ENCODE data around the gene NLGN4Y. TPM values are rescaled to one million over a fixed set of nuclear protein-coding genes. Genes with fewer than 3 reads are reported as not detected.

NLGN4Y gene
- total RNA-seq, 1 donor from 2014 or later: not detected

DNA sequence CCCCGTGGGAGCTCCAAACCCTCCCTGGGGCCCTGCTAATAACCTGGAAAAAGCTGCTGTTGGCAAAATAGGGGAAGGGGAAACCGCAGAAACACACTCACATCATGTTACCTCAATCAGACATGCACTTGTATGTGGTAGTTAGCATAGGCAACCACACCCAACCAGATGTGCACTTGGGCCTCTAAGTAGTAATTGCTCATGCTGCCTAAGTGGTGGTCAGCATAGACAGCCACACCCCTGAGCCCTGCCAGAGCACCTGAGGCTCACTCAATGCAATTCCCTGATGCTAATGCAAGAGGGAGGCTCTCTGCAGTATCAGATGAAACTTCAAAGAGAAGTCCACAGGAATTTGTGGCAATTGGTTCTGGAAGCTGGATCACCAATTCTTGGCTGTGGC lies 301.4 kb downstream of the NLGN4Y start:
- H3K27me3 ChIP-seq: no peaks in the 10 kb centered on the region
- H3K27me3 Mint-ChIP-seq (ENCODE audit: insufficient read depth, low read depth): no peaks in the 10 kb centered on the region
- H2AFZ ChIP-seq (replicated peaks): no peak overlapping the region
- no peak for DNase-seq (ENCODE audit: low spot score)
- H3K4me2 ChIP-seq: no peak overlapping the region
- H3K4me3 Mint-ChIP-seq: no peak overlapping the region
- no peak overlapping the region for H3K9ac ChIP-seq
- no peaks in the 10 kb centered on the region for H3K4me1 Mint-ChIP-seq
- no peaks in the 10 kb centered on the region for H3K4me1 ChIP-seq
- H3K27ac Mint-ChIP-seq: no peak overlapping the region
- TF ChIP-seq, protein P1, sequence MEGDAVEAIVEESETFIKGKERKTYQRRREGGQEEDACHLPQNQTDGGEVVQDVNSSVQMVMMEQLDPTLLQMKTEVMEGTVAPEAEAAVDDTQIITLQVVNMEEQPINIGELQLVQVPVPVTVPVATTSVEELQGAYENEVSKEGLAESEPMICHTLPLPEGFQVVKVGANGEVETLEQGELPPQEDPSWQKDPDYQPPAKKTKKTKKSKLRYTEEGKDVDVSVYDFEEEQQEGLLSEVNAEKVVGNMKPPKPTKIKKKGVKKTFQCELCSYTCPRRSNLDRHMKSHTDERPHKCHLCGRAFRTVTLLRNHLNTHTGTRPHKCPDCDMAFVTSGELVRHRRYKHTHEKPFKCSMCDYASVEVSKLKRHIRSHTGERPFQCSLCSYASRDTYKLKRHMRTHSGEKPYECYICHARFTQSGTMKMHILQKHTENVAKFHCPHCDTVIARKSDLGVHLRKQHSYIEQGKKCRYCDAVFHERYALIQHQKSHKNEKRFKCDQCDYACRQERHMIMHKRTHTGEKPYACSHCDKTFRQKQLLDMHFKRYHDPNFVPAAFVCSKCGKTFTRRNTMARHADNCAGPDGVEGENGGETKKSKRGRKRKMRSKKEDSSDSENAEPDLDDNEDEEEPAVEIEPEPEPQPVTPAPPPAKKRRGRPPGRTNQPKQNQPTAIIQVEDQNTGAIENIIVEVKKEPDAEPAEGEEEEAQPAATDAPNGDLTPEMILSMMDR (IDR thresholded peaks at IDR 0.05): no peak
- TF ChIP-seq EZH2 (IDR thresholded peaks at IDR 0.05) (no peak), EZH2phosphoT487 (IDR thresholded peaks at IDR 0.05) (no peak)
- no peaks in the 10 kb centered on the region for H3K79me2 ChIP-seq (ENCODE audit: low read depth)
- H3K36me3 ChIP-seq: no peaks in the 10 kb centered on the region
- no peaks in the 10 kb centered on the region for H3F3A ChIP-seq (ENCODE audit: low read depth)
- H4K20me1 ChIP-seq (ENCODE audit: low read depth): no peaks in the 10 kb centered on the region
- no peaks in the 10 kb centered on the region for H3K9me3 ChIP-seq (ENCODE audit: low read depth)
- H3K27ac ChIP-seq: no peak overlapping the region
- H3K9me3 Mint-ChIP-seq: no peaks in the 10 kb centered on the region
- H3K4me3 ChIP-seq: no peak overlapping the region
- H3K36me3 Mint-ChIP-seq: no peaks in the 10 kb centered on the region

DNA sequence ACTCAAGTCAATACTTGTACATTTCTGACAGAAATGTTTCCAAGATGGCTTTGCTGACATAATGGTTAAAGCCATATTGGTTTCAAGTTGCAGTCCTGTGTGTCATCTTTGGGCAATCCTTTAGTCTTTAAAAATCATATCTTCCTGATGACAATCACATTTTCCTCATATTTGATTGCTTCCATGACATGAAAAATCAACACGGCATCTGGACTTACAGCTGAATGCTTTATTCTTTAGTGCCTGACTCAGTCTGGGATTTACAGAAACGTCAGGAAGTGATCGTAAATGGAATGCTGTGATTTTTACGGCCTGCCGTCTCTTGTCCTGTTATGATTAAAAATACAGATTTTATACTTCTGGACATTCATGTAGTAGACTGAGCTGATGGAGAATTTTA lies 304.2 kb downstream of the NLGN4Y start:
- H3K27ac Mint-ChIP-seq: no peak overlapping the region
- no peaks in the 10 kb centered on the region for H3K27me3 Mint-ChIP-seq (ENCODE audit: insufficient read depth, low read depth)
- H3K9me3 Mint-ChIP-seq: no peaks in the 10 kb centered on the region
- TF ChIP-seq EZH2 (IDR thresholded peaks at IDR 0.05) (no peak), EZH2phosphoT487 (IDR thresholded peaks at IDR 0.05) (no peak)
- TF ChIP-seq, protein P1 (IDR thresholded peaks at IDR 0.05): no peak
- Histone ChIP-seq H3F3A (ENCODE audit: low read depth) (no peaks in the 10 kb centered on the region), H4K20me1 (ENCODE audit: low read depth) (no peaks in the 10 kb centered on the region), H3K27ac (no peak overlapping the region), H3K79me2 (ENCODE audit: low read depth) (no peaks in the 10 kb centered on the region), H3K4me3 (no peak overlapping the region), H3K27me3 (no peaks in the 10 kb centered on the region), H3K9me3 (ENCODE audit: low read depth) (no peaks in the 10 kb centered on the region), H3K36me3 (no peaks in the 10 kb centered on the region), H3K4me1 (no peaks in the 10 kb centered on the region), H3K4me2 (no peak overlapping the region), H2AFZ (replicated peaks) (no peak overlapping the region), H3K9ac (no peak overlapping the region)
- no peaks in the 10 kb centered on the region for H3K4me1 Mint-ChIP-seq
- DNase-seq (ENCODE audit: low spot score): no peak
- H3K36me3 Mint-ChIP-seq: no peaks in the 10 kb centered on the region
- no peak overlapping the region for H3K4me3 Mint-ChIP-seq

DNA sequence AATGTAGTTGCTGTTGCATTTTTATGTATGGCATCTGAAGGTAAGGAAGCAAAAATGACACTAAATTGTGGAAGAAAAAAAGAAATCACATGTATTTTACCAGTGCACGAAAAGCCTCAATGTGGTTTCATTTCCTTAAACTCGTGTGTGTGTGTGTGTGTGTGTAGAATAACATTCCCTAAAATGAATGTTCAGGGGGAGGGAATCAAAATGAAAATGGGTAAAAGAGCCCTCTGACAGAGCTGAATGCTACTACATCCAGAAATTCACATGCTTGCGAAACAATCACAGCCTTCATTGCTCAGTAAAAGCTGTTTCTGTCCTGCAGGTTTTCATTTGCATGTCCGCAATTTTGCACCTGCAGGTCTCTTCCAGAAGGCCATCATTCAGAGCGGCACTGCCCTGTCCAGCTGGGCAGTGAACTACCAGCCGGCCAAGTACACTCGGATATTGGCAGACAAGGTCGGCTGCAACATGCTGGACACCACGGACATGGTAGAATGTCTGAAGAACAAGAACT lies 305.1 kb downstream of the NLGN4Y start:
- TF ChIP-seq EZH2 (IDR thresholded peaks at IDR 0.05) (no peak), EZH2phosphoT487 (IDR thresholded peaks at IDR 0.05) (no peak)
- TF ChIP-seq, protein P1 (IDR thresholded peaks at IDR 0.05): no peak
- Mint-ChIP-seq H3K27ac (no peak overlapping the region), H3K4me1 (no peaks in the 10 kb centered on the region), H3K9me3 (no peaks in the 10 kb centered on the region), H3K4me3 (no peak overlapping the region), H3K36me3 (no peaks in the 10 kb centered on the region), H3K27me3 (ENCODE audit: insufficient read depth, low read depth) (no peaks in the 10 kb centered on the region)
- no peaks in the 10 kb centered on the region for H3F3A ChIP-seq (ENCODE audit: low read depth)
- H3K4me3 ChIP-seq: no peak overlapping the region
- no peak overlapping the region for H3K9ac ChIP-seq
- H3K27ac ChIP-seq: no peak overlapping the region
- DNase-seq (ENCODE audit: low spot score): no peak
- no peaks in the 10 kb centered on the region for H3K27me3 ChIP-seq
- no peak overlapping the region for H3K4me2 ChIP-seq
- no peaks in the 10 kb centered on the region for H3K36me3 ChIP-seq
- no peaks in the 10 kb centered on the region for H3K79me2 ChIP-seq (ENCODE audit: low read depth)
- no peaks in the 10 kb centered on the region for H3K4me1 ChIP-seq
- H4K20me1 ChIP-seq (ENCODE audit: low read depth): no peaks in the 10 kb centered on the region
- H3K9me3 ChIP-seq (ENCODE audit: low read depth): no peaks in the 10 kb centered on the region
- no peak overlapping the region for H2AFZ ChIP-seq (replicated peaks)

Measured in neural progenitor cell (in vitro differentiated cells).